NT2/D1 (cell line): ENCODE data around the gene TIAM2.

Source experiments
- SUZ12 ChIP-seq: IDR thresholded peaks from 2 replicates; pipeline ENCODE4 v1.6.1; 2011; ENCODE audit not compliant: insufficient read length, insufficient read depth; ENCODE audit errors: extremely low read depth
- ZNF274 ChIP-seq: IDR thresholded peaks from 2 replicates; pipeline ENCODE4 v1.6.1; 2011; ENCODE audit warnings: mild to moderate bottlenecking, low read depth, low read length

DNA sequence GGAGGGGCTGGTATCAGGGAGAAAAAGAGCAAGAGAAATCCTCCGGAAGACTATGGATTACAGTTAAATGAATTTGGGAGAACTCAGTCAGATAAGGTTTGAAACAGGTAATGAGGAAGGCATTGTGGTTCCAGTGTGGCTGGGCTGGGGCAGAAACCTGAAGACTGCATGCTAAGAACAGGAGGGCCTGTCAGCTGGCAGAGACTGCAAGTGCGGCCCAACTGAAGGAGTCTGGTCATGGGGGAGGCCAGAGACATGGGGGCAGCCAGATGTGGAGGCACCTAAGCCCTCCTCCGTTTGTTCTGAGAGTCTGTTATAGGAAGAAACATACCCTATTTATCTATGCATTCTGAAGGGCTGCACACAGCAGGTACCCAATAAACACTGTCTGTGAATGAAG is 302.6 kb downstream of the TIAM2 start:
- no peak for TF ChIP-seq SUZ12
- TF ChIP-seq ZNF274, result no peak
